ENCODE results near the gene PRSS16.
"Not testable (repeated sequence)": the region's sequence is repeated elsewhere in the genome, so short reads cannot be mapped to it uniquely, and the experiment has no call there.

The PRSS16 gene

DNA sequence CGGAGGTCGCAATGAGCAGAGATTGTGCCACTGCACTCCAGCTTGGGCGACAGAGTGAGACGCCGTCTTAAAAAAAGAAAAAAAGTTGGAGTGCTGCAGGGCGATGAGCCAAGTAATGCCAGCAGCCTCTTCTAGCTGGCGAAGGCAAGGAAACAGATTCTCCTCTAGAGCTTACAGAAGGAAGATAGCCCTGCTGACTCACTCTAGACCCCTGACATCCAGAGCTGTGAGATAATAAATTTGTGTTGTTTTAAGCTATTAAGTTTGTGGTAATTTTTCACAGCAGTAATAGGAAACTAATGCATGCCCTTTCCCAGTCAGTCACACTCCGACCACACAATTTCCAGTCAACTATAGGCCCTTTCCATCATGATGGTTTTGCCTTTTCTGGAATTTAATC is 16.4 kb downstream of the PRSS16 start:
- H3K9me3 ChIP-seq (ENCODE audit: control insufficient read depth in 2 of 2, low read length in 2 of 2): no peaks in the 10 kb centered on the region
- no peaks in the 10 kb centered on the region for H3K36me3 ChIP-seq (ENCODE audit: control insufficient read depth in 2 of 2, insufficient read depth in 2 of 2, low read length in 2 of 2)
- H3K9ac ChIP-seq (ENCODE audit: low read depth in 1 of 2, low read length in 2 of 2): no peak overlapping the region
- no peak overlapping the region for H3K4me3 ChIP-seq (ENCODE audit: low read length in 2 of 2)
- no peaks in the 10 kb centered on the region for H3K4me1 ChIP-seq (ENCODE audit: control insufficient read depth in 2 of 2, insufficient read depth in 2 of 2, low read length in 2 of 2)
- H3K27me3 ChIP-seq (ENCODE audit: control insufficient read depth in 2 of 2, insufficient read depth in 2 of 2, low read length in 2 of 2): peaks cover 4 to 20% of the 10 kb centered on the region in 2 donors
- H3K27ac ChIP-seq (ENCODE audit: low read depth in 2 of 2, low read length in 2 of 2): no peak overlapping the region

DNA sequence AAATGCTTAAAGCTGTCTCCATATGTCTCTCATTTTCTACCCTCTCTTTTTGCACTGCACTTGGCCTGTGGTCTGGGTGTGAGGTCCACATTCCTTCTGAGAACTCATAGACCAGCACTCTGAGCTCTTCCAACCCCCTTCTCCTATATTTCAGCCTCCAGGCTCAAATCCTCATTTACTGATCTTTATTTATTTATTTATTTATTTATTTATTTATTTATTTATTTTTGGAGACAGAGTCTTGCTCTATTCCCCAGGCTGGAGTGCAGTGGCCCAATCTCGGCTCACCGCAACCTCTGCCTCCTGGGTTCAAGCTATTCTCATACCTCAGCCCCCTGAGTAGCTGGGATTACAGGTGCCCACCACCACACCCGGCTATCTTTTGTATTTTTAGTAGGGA is 19.5 kb downstream of the PRSS16 start:
- H3K27me3 ChIP-seq (ENCODE audit: control insufficient read depth in 2 of 2, insufficient read depth in 2 of 2, low read length in 2 of 2): peaks cover 4 to 26% of the 10 kb centered on the region in 2 donors
- H3K9ac ChIP-seq (ENCODE audit: low read depth in 1 of 2, low read length in 2 of 2); H3K36me3 ChIP-seq (ENCODE audit: control insufficient read depth in 2 of 2, insufficient read depth in 2 of 2, low read length in 2 of 2); H3K27ac ChIP-seq (ENCODE audit: low read depth in 2 of 2, low read length in 2 of 2); H3K9me3 ChIP-seq (ENCODE audit: control insufficient read depth in 2 of 2, low read length in 2 of 2); H3K4me1 ChIP-seq (ENCODE audit: control insufficient read depth in 2 of 2, insufficient read depth in 2 of 2, low read length in 2 of 2); H3K4me3 ChIP-seq (ENCODE audit: low read length in 2 of 2): not testable (repeated sequence)

DNA sequence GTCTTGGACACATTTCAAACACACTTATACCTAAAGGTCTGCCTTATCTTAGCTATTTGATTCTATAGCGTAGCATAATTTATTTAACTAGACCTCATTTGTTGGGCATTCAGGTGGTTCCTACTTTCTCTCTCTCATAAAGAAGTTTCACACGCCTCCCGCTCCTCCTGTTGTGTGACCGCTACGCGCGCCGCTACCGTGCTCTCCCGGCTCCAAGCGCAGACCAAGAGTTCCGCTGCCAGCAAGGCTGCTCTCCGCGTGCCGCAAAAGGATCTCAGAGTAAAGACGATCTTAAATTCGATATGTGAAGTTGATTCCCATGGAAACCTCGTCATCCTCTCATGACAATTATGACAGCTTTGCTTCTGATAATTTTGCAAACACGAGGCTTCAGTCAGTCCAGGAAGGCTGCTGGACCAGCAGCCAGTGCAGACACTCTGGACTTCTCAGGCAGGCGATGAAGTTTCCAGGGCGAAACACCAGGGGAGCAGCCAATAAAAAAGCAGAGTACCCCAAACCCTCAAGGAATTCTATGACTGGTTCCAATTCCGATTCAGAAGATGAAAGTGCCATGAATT is 20.4 kb downstream of the PRSS16 start:
- peaks cover 8 to 26% of the 10 kb centered on the region in 2 donors for H3K27me3 ChIP-seq (ENCODE audit: control insufficient read depth in 2 of 2, insufficient read depth in 2 of 2, low read length in 2 of 2)
- H3K4me1 ChIP-seq (ENCODE audit: control insufficient read depth in 2 of 2, insufficient read depth in 2 of 2, low read length in 2 of 2): no peaks in the 10 kb centered on the region
- no peak overlapping the region for H3K27ac ChIP-seq (ENCODE audit: low read depth in 2 of 2, low read length in 2 of 2)
- H3K4me3 ChIP-seq (ENCODE audit: low read length in 2 of 2): no peak overlapping the region
- no peaks in the 10 kb centered on the region for H3K9me3 ChIP-seq (ENCODE audit: control insufficient read depth in 2 of 2, low read length in 2 of 2)
- H3K9ac ChIP-seq (ENCODE audit: low read depth in 1 of 2, low read length in 2 of 2): no peak overlapping the region
- H3K36me3 ChIP-seq (ENCODE audit: control insufficient read depth in 2 of 2, insufficient read depth in 2 of 2, low read length in 2 of 2): no peaks in the 10 kb centered on the region

DNA sequence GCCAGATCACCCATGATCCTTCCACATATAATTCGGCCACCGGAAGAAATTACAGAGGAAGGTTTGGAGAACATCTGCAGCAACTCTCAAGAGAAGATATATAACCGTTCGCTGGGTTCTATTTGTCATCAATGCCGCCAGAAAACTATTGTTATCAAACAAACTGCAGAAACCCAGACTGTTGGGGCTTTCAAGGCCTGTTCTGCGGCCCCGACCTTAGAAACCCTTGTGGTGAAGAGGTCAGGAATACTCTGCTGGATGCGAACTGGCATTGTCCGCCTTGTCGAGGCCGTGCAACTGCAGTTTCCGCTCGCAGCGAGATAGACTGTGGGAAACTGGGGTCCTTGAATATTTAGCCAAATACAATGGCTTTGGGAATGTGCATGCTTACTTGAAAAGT is 21.3 kb downstream of the PRSS16 start:
- Histone ChIP-seq H3K27me3 (ENCODE audit: control insufficient read depth in 2 of 2, insufficient read depth in 2 of 2, low read length in 2 of 2) (peaks cover 8 to 21% of the 10 kb centered on the region in 2 donors), H3K4me3 (ENCODE audit: low read length in 2 of 2) (no peak overlapping the region), H3K27ac (ENCODE audit: low read depth in 2 of 2, low read length in 2 of 2) (no peak overlapping the region), H3K9ac (ENCODE audit: low read depth in 1 of 2, low read length in 2 of 2) (no peak overlapping the region), H3K4me1 (ENCODE audit: control insufficient read depth in 2 of 2, insufficient read depth in 2 of 2, low read length in 2 of 2) (no peaks in the 10 kb centered on the region), H3K9me3 (ENCODE audit: control insufficient read depth in 2 of 2, low read length in 2 of 2) (no peaks in the 10 kb centered on the region), H3K36me3 (ENCODE audit: control insufficient read depth in 2 of 2, insufficient read depth in 2 of 2, low read length in 2 of 2) (no peaks in the 10 kb centered on the region)

DNA sequence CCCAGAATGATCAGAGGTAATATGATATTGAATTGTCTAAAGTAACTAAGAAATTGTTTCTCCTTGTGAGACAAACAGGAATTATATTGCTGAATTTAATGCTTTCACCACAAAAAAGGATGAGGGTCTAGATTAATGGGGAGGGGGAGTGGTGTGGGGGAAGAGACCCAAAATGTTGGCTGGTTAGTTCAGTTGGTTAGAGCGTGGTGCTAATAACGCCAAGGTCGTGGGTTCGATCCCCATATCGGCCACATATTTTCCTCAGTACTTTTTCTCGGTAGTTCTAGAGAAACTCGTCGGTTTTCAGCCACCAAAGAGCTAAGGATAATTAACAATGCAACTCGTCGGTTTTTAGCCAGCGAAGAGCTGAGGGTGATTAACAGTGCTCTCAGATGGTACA is 26.3 kb downstream of the PRSS16 start:
- H3K4me1 ChIP-seq (ENCODE audit: control insufficient read depth in 2 of 2, insufficient read depth in 2 of 2, low read length in 2 of 2): no peaks in the 10 kb centered on the region
- H3K27me3 ChIP-seq (ENCODE audit: control insufficient read depth in 2 of 2, insufficient read depth in 2 of 2, low read length in 2 of 2): peaks cover 9 to 23% of the 10 kb centered on the region in 2 donors
- no peaks in the 10 kb centered on the region for H3K36me3 ChIP-seq (ENCODE audit: control insufficient read depth in 2 of 2, insufficient read depth in 2 of 2, low read length in 2 of 2)
- H3K9ac ChIP-seq (ENCODE audit: low read depth in 1 of 2, low read length in 2 of 2): no peak overlapping the region
- H3K9me3 ChIP-seq (ENCODE audit: control insufficient read depth in 2 of 2, low read length in 2 of 2): peaks cover 0 to 2% of the 10 kb centered on the region in 2 donors
- H3K27ac ChIP-seq (ENCODE audit: low read depth in 2 of 2, low read length in 2 of 2): no peak overlapping the region
- H3K4me3 ChIP-seq (ENCODE audit: low read length in 2 of 2): no peak overlapping the region

DNA sequence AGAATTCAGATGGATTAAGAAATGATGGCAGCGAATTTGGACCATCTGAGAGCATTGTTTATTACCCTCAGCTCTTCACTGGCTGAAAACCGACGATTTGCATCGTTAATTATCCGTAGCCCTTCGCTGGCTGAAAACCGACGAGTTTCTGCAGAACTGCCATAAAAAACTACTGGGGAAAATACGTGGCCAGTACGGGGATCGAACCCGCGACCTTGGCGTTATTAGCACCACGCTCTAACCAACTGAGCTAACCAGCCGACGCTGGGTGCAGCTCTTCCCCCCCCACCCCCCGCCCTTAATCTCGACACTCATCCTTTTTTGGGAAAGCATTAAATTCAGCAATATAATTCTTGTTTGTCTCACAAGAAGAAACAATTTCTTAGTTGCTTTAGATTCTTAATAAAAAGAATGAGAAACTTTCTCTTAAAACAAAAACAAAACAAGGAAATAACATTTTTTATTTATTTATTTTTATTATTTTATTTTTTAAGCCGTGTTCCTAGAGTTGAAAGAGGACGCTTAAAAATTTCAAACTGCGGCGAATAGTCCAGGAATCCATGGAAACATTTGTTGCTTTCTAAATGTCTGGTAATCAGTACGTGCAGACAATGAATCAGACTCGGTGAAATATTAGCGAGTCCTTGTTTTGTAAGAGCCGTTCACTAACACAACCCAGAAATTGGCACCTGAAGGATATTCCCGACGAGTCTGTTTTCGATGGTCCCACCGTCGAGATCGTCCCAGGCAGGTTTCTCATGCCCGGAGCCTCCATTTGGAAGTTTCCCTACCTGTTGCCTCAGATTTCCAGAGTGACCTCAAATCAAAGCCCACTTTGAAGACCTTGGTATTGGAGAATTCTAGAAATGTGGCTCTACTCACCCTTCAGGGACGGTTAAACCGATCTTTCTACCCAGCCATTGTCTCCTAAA is 27.8 kb downstream of the PRSS16 start:
- Histone ChIP-seq H3K36me3 (ENCODE audit: control insufficient read depth in 2 of 2, insufficient read depth in 2 of 2, low read length in 2 of 2) (no peaks in the 10 kb centered on the region), H3K4me3 (ENCODE audit: low read length in 2 of 2) (no peak overlapping the region), H3K9me3 (ENCODE audit: control insufficient read depth in 2 of 2, low read length in 2 of 2) (peaks cover 0 to 2% of the 10 kb centered on the region in 2 donors), H3K9ac (ENCODE audit: low read depth in 1 of 2, low read length in 2 of 2) (no peak overlapping the region), H3K27ac (ENCODE audit: low read depth in 2 of 2, low read length in 2 of 2) (no peak overlapping the region), H3K4me1 (ENCODE audit: control insufficient read depth in 2 of 2, insufficient read depth in 2 of 2, low read length in 2 of 2) (no peaks in the 10 kb centered on the region), H3K27me3 (ENCODE audit: control insufficient read depth in 2 of 2, insufficient read depth in 2 of 2, low read length in 2 of 2) (peaks cover 18 to 23% of the 10 kb centered on the region in 2 donors)

DNA sequence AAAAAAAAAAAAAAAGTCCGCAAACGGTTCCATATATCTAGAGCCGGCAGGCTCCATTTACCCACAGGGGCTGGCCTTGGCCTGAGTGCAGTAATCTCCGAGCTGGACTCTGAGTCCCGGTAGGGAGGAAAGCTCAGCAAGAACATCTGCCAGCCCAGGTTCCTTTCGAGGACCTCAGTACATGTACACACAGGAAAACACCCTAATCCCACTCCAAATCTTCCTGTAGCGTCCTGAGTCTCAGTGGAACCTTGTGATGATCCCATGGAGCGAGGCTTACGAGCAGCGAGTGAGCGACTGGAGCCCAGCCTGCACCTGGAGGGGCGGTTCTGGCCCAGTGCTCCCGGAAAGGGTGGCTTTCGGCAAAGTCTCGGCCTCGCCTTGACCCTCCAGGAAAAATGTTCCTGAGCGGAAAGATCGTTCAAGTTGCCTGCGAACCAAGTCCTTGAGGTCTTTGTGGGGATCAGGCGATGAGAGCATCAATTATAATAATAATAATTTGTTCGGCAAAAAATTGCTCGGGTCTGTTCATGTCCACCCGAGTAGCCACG is 32.1 kb downstream of the PRSS16 start:
- Histone ChIP-seq H3K27me3 (ENCODE audit: control insufficient read depth in 2 of 2, insufficient read depth in 2 of 2, low read length in 2 of 2) (peaks cover 36 to 50% of the 10 kb centered on the region in 2 donors), H3K36me3 (ENCODE audit: control insufficient read depth in 2 of 2, insufficient read depth in 2 of 2, low read length in 2 of 2) (no peaks in the 10 kb centered on the region), H3K4me1 (ENCODE audit: control insufficient read depth in 2 of 2, insufficient read depth in 2 of 2, low read length in 2 of 2) (no peaks in the 10 kb centered on the region), H3K4me3 (ENCODE audit: low read length in 2 of 2) (peak overlapping the region in 1 of 2 donors; percentile 48), H3K9me3 (ENCODE audit: control insufficient read depth in 2 of 2, low read length in 2 of 2) (peaks cover 6 to 8% of the 10 kb centered on the region in 2 donors), H3K27ac (ENCODE audit: low read depth in 2 of 2, low read length in 2 of 2) (no peak overlapping the region), H3K9ac (ENCODE audit: low read depth in 1 of 2, low read length in 2 of 2) (no peak overlapping the region)

DNA sequence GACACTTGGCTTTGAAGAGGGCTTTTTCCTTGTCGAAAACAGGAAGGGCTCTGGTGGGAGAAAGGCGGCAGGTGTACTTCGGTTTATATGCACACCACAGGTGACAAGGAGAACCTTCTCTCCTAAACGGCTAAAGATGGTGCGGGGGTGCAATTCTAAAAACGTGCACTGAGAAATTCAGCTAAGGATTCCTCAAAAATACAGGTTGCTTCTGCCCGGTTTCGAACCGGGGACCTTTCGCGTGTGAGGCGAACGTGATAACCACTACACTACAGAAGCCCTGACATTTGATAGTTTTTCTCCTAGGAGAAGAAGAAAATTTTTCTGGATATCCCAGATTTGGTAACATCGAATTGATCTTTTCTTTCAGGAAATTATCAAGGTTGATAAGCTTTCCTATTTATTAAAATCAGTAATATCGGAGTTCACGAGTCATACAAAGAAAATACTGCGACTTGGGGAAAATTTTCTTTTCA is 32.6 kb downstream of the PRSS16 start:
- H3K4me3 ChIP-seq (ENCODE audit: low read length in 2 of 2): peak overlapping the region in 1 of 2 donors; percentile 48
- no peak overlapping the region for H3K27ac ChIP-seq (ENCODE audit: low read depth in 2 of 2, low read length in 2 of 2)

DNA sequence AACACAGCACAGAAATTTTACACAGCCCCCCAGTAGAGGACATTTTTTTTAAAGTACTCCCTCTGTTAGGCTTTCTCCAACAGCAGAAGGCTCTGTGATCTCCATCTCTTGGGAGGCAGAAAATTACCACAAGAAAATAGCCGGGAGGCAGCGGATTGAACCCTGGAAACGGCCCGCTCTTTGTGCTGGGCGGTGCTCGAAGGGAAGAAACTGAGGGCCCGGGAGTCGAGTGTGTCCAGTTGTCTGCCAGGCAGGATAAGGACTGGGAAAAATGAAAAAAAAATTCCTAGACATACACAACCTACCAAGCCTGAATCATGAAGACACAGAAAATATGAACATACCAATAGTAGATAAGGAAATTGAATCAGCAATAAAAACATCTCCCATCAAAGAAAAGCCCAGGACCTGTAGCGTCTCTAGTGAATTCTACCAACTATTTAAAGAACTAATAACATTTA is 33.1 kb downstream of the PRSS16 start:
- H3K4me3 ChIP-seq (ENCODE audit: low read length in 2 of 2): no peak overlapping the region
- H3K9ac ChIP-seq (ENCODE audit: low read depth in 1 of 2, low read length in 2 of 2): no peak overlapping the region
- no peaks in the 10 kb centered on the region for H3K36me3 ChIP-seq (ENCODE audit: control insufficient read depth in 2 of 2, insufficient read depth in 2 of 2, low read length in 2 of 2)
- H3K27ac ChIP-seq (ENCODE audit: low read depth in 2 of 2, low read length in 2 of 2): no peak overlapping the region
- H3K9me3 ChIP-seq (ENCODE audit: control insufficient read depth in 2 of 2, low read length in 2 of 2): peaks cover 4 to 8% of the 10 kb centered on the region in 2 donors
- H3K4me1 ChIP-seq (ENCODE audit: control insufficient read depth in 2 of 2, insufficient read depth in 2 of 2, low read length in 2 of 2): no peaks in the 10 kb centered on the region
- peaks cover 39 to 59% of the 10 kb centered on the region in 2 donors for H3K27me3 ChIP-seq (ENCODE audit: control insufficient read depth in 2 of 2, insufficient read depth in 2 of 2, low read length in 2 of 2)

More for the DNA sequence above, 32.6 kb downstream of the PRSS16 start:
- Histone ChIP-seq H3K4me1 (ENCODE audit: control insufficient read depth in 2 of 2, insufficient read depth in 2 of 2, low read length in 2 of 2) (no peaks in the 10 kb centered on the region), H3K27me3 (ENCODE audit: control insufficient read depth in 2 of 2, insufficient read depth in 2 of 2, low read length in 2 of 2) (peaks cover 36 to 56% of the 10 kb centered on the region in 2 donors), H3K36me3 (ENCODE audit: control insufficient read depth in 2 of 2, insufficient read depth in 2 of 2, low read length in 2 of 2) (no peaks in the 10 kb centered on the region), H3K9me3 (ENCODE audit: control insufficient read depth in 2 of 2, low read length in 2 of 2) (peaks cover 6 to 8% of the 10 kb centered on the region in 2 donors), H3K9ac (ENCODE audit: low read depth in 1 of 2, low read length in 2 of 2) (no peak overlapping the region)

DNA sequence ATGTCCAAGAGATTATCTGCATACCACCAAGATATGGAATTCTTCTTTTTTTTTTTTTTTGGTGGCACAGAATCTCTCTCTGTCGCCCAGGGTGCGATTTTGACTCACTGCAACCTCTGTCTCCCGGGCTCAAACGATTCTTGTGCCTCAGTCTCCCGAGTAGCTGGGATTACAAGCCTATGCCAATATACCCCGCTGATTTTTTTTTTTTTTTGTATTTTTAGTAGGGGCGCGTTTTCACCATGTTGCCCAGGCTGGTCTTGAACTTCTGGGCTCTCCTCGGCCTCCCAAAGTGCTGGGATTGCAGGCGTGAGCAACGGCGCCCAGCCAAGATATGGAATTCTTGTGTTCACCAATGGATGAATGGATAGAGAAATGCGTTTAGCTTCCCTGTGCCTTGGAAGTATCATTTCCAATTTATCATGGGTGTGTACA is 33.6 kb downstream of the PRSS16 start:
- Histone ChIP-seq H3K27ac (ENCODE audit: low read depth in 2 of 2, low read length in 2 of 2) (no peak overlapping the region), H3K9ac (ENCODE audit: low read depth in 1 of 2, low read length in 2 of 2) (no peak overlapping the region), H3K4me1 (ENCODE audit: control insufficient read depth in 2 of 2, insufficient read depth in 2 of 2, low read length in 2 of 2) (no peaks in the 10 kb centered on the region), H3K36me3 (ENCODE audit: control insufficient read depth in 2 of 2, insufficient read depth in 2 of 2, low read length in 2 of 2) (no peaks in the 10 kb centered on the region), H3K4me3 (ENCODE audit: low read length in 2 of 2) (no peak overlapping the region), H3K9me3 (ENCODE audit: control insufficient read depth in 2 of 2, low read length in 2 of 2) (peaks cover 3 to 8% of the 10 kb centered on the region in 2 donors), H3K27me3 (ENCODE audit: control insufficient read depth in 2 of 2, insufficient read depth in 2 of 2, low read length in 2 of 2) (peaks cover 44 to 59% of the 10 kb centered on the region in 2 donors)

Data from mucosa of rectum (tissue), 2 donors.